PC-3 (cell line): Measurements from ENCODE around the gene TNFSF10. TPM values are rescaled to one million over a fixed set of nuclear protein-coding genes. Genes with fewer than 3 reads are reported as not detected.

Experiments
- ATAC-seq: fragments of 200-7000 bp; cut with Tn5 transposase; 2 replicates; pipeline ENCODE4 v1.9.1; 2020; ENCODE audit warnings: mild to moderate bottlenecking, moderate library complexity
- BruUV-seq: library from RNA; stranded (reverse); fragments of 400-500 nt; replicated peaks from 2 replicates; lab custom pipeline; 2021; lab: Mats Ljungman, UMichigan
- CTCF ChIA-PET: fragments of 300-600 bp; sonication (Branson Sonifier 250); formaldehyde crosslinking; loops from one replicate; lab custom pipeline; 2022; ENCODE audit warnings: antibody characterized with exemption; lab: Charles Lee
- POLR2A ChIA-PET: fragments of 300-600 bp; sonication (Branson Sonifier 250); formaldehyde crosslinking; loops from one replicate; lab custom pipeline; 2022; ENCODE audit warnings: antibody characterized with exemption; ENCODE audit not compliant: unreplicated experiment; lab: Charles Lee
- DNase-seq: peaks from one replicate; pipeline ENCODE4 v3.0.0-alpha.2; 2015
- H2AFZ ChIP-seq: fragments of 300-600 bp; sonication (generic); 2 replicates; pipeline ENCODE4 v1.6.0; 2016; ENCODE audit warnings: antibody characterized with exemption, low read length
- H3F3A ChIP-seq: fragments of 300-600 bp; sonication (generic); one replicate; pipeline ENCODE4 v1.6.0; 2017; ENCODE audit warnings: antibody characterized with exemption, low read length, control low read depth, mild to moderate bottlenecking; ENCODE audit not compliant: unreplicated experiment
- H3K27ac ChIP-seq: fragments of 300-600 bp; sonication (generic); 2 replicates; pipeline ENCODE4 v1.5.1; 2016; ENCODE audit warnings: mild to moderate bottlenecking, low read length
- H3K27me3 ChIP-seq: fragments of 300-600 bp; sonication (generic); 2 replicates; pipeline ENCODE4 v1.6.1; 2016; ENCODE audit warnings: low read length, mixed read lengths
- H3K36me3 ChIP-seq: fragments of 300-600 bp; sonication (generic); 2 replicates; pipeline ENCODE4 v1.6.1; 2016; ENCODE audit warnings: low read depth, mixed run types, low read length, mixed read lengths
- H3K4me1 ChIP-seq: fragments of 300-600 bp; sonication (generic); 2 replicates; pipeline ENCODE4 v1.5.1; 2016; ENCODE audit warnings: low read length; ENCODE audit not compliant: insufficient read depth
- H3K4me2 ChIP-seq: fragments of 300-600 bp; sonication (generic); 2 replicates; pipeline ENCODE4 v1.6.0; 2016; ENCODE audit warnings: low read length
- H3K4me3 ChIP-seq: fragments of 300-600 bp; sonication (generic); 2 replicates; pipeline ENCODE4 v1.5.1; 2016; ENCODE audit warnings: mild to moderate bottlenecking, low read length, mixed read lengths
- H3K79me2 ChIP-seq: fragments of 300-600 bp; sonication (generic); 2 replicates; pipeline ENCODE4 v1.6.1; 2017; ENCODE audit warnings: low read length, mixed read lengths
- H3K9ac ChIP-seq: fragments of 300-600 bp; sonication (generic); 2 replicates; pipeline ENCODE4 v1.6.0; 2016; ENCODE audit warnings: mild to moderate bottlenecking, low read length
- H3K9me2 ChIP-seq: fragments of 300-600 bp; sonication (generic); replicated peaks from 2 replicates; pipeline ENCODE4 v1.6.1; 2016; ENCODE audit warnings: mixed run types, low read length, mixed read lengths
- H3K9me3 ChIP-seq: fragments of 300-600 bp; sonication (generic); 2 replicates; pipeline ENCODE4 v1.6.1; 2016; ENCODE audit warnings: low read length, mixed read lengths
- H4K20me1 ChIP-seq: fragments of 300-600 bp; sonication (generic); 2 replicates; pipeline ENCODE4 v1.6.1; 2016; ENCODE audit warnings: low read length, mixed read lengths
- EZH2 ChIP-seq: fragments of 300-600 bp; sonication (generic); IDR thresholded peaks from one replicate; pipeline ENCODE4 v1.6.1; 2017; ENCODE audit warnings: antibody characterized with exemption, mild to moderate bottlenecking, low read length; ENCODE audit not compliant: unreplicated experiment
- EZH2phosphoT487 ChIP-seq: fragments of 300-600 bp; sonication (generic); IDR thresholded peaks from 2 replicates; pipeline ENCODE4 v1.6.1; 2018; ENCODE audit warnings: mild to moderate bottlenecking, antibody characterized with exemption, low read length, borderline replicate concordance
- intact Hi-C: fragments of 100-400 bp; cut with micrococcal nuclease; formaldehyde crosslinking; loops from 2 replicates; pipeline ENCODE4 v1.9.0; 2023
- total RNA-seq: library from RNA; depleted of rRNA; stranded (reverse); fragments of >200 nt; gene quantifications from 2 replicates; pipeline ENCODE4 v1.2.3, GENCODE V29; 2014
- TF ChIP-seq, protein P1 (sequence below): fragments of 300-600 bp; sonication (generic); conservative IDR thresholded peaks from 2 replicates; pipeline ENCODE4 v1.5.1; 2017; ENCODE audit warnings: antibody characterized with exemption, low read depth, mild to moderate bottlenecking, low read length

TNFSF10 gene
- total RNA-seq, 1 experiment from 2014 or later, result 0.58 TPM

DNA sequence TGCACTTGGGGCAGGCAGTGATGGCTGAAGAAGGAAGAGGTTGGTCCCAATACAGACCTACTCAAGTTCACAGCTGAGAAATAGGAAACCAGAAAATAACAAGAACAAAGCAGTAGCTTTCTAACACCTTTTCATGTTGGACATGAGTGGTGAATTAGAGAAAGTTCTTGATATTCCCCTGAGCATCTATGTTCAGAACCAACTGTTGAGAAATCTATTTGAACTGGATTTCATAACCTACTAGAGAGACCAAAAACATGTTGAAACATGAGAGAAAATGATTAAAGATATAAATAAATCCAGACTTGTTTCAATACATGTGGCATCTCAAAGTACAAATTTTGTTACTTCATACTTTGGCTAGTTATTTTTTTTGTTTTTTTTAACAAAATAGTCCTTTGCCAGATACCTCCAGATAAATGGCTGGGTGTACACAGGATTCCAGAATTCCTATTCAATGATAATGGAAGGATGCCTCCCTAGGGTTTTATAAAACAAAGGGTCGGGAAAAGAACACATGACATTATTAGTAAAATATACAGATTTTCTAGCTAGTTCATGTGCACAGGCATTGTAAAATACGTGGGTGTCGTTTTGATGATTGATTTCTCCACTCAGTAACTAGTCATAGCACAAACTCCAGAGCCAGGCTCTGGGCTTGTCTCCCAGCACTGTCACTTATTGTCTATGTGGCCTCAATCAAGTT lies 34.4 kb upstream of the TNFSF10 start:
- ATAC-seq (no peak), DNase-seq (no peak)
- Histone ChIP-seq H3K9ac (no peak overlapping the region), H3K4me2 (no peak overlapping the region), H4K20me1 (no peaks in the 10 kb centered on the region), H3F3A (no peaks in the 10 kb centered on the region), H3K4me1 (peaks cover 28% of the 10 kb centered on the region), H3K9me2 (no peaks in the 10 kb centered on the region), H3K27ac (no peak overlapping the region), H3K4me3 (no peak overlapping the region), H3K27me3 (no peaks in the 10 kb centered on the region), H3K79me2 (no peaks in the 10 kb centered on the region), H3K9me3 (no peaks in the 10 kb centered on the region), H2AFZ (no peak overlapping the region), H3K36me3 (no peaks in the 10 kb centered on the region)
- intact Hi-C loops, result no loop called here
- POLR2A ChIA-PET, result no interaction called here
- CTCF ChIA-PET, result no interaction called here
- no TSS peak for BruUV-seq
- TF ChIP-seq, protein P1, sequence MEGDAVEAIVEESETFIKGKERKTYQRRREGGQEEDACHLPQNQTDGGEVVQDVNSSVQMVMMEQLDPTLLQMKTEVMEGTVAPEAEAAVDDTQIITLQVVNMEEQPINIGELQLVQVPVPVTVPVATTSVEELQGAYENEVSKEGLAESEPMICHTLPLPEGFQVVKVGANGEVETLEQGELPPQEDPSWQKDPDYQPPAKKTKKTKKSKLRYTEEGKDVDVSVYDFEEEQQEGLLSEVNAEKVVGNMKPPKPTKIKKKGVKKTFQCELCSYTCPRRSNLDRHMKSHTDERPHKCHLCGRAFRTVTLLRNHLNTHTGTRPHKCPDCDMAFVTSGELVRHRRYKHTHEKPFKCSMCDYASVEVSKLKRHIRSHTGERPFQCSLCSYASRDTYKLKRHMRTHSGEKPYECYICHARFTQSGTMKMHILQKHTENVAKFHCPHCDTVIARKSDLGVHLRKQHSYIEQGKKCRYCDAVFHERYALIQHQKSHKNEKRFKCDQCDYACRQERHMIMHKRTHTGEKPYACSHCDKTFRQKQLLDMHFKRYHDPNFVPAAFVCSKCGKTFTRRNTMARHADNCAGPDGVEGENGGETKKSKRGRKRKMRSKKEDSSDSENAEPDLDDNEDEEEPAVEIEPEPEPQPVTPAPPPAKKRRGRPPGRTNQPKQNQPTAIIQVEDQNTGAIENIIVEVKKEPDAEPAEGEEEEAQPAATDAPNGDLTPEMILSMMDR, result no peak
- TF ChIP-seq EZH2 (no peak), EZH2phosphoT487 (no peak)

DNA sequence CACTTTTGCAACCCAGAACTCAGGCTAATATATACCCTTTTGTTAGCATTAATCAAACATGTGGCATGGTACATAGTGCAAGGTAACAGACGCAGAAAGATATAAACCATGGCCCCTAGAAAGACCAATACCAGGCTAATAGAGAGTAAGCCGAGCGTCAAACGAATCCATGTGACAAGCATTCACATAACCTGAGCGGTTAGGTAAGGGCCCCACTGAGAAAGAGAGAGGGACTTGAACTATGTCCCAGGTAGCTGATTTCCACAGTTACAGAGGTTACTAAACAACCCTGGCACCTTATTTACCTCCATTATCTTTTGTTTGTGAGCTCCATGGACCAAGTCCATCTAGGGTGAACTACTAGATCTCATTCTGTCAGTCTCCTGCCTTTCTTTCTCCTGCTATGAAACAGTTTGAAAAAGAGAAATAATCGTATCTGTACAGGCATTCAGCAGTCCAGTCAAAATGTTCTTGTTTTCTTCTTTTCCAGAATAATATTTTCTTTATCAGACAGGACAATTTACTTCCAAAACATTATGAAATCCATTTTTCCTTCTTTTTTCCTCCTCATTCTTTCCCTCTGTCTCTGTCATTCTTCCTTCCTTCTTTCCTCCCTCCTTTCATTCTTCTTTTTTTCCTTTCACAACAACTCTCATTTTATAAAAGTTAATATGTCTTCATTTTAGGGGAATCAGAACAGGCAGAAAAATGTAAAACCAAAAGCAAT lies 30.5 kb upstream of the TNFSF10 start:
- TF ChIP-seq, protein P1, result no peak

DNA sequence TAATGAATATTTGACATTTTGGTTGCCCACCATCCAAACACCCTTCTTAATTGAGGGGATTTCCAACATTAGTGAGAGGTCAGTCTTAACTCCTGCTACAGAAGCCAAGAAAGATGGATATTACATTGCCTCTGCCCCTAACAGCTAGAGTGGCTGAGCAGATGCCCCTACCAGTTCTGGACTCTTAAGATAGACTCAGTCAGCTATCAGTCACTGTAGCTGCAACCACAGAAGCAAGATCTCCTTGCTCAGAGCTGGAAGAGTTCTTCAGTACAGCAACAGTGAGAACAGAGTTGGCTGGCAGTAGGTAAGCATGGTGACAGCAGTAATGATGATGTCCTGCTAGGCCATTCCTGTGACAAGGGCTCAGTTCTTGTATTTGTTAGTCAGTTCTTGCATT lies 29.4 kb upstream of the TNFSF10 start:
- no peak overlapping the region for H3K27ac ChIP-seq
- no TSS peak for BruUV-seq
- no peaks in the 10 kb centered on the region for H4K20me1 ChIP-seq
- DNase-seq (no peak), ATAC-seq (no peak)
- no peak overlapping the region for H3K9ac ChIP-seq
- H3K9me2 ChIP-seq, result no peaks in the 10 kb centered on the region
- H3K79me2 ChIP-seq, result no peaks in the 10 kb centered on the region
- peaks cover 7% of the 10 kb centered on the region for H3K4me1 ChIP-seq
- H3K36me3 ChIP-seq, result no peaks in the 10 kb centered on the region
- no peak overlapping the region for H3K4me2 ChIP-seq
- H3K4me3 ChIP-seq, result no peak overlapping the region
- no peak overlapping the region for H2AFZ ChIP-seq
- no peaks in the 10 kb centered on the region for H3K9me3 ChIP-seq
- no peaks in the 10 kb centered on the region for H3F3A ChIP-seq
- POLR2A ChIA-PET, result interaction anchor here (0.6 kb wide), 1 partner anchor 10 kb away, joined by 6 read pairs; no protein-coding TSS in a partner anchor
- TF ChIP-seq, protein P1, result no peak
- TF ChIP-seq EZH2phosphoT487 (no peak), EZH2 (no peak)
- intact Hi-C loops, result no loop called here
- CTCF ChIA-PET, result no interaction called here
- no peaks in the 10 kb centered on the region for H3K27me3 ChIP-seq

More for the DNA sequence above, 30.5 kb upstream of the TNFSF10 start:
- Histone ChIP-seq H2AFZ (no peak overlapping the region), H3K9me3 (no peaks in the 10 kb centered on the region), H3K79me2 (no peaks in the 10 kb centered on the region), H3K9ac (no peak overlapping the region), H3K27ac (no peak overlapping the region), H3K36me3 (no peaks in the 10 kb centered on the region), H3K4me2 (no peak overlapping the region), H3K4me1 (peaks cover 6% of the 10 kb centered on the region), H4K20me1 (no peaks in the 10 kb centered on the region), H3K27me3 (no peaks in the 10 kb centered on the region), H3K9me2 (no peaks in the 10 kb centered on the region), H3K4me3 (no peak overlapping the region), H3F3A (no peaks in the 10 kb centered on the region)
- BruUV-seq, result no TSS peak
- ATAC-seq, result no peak
- CTCF ChIA-PET, result no interaction called here
- POLR2A ChIA-PET, result no interaction called here
- intact Hi-C loops, result no loop called here
- DNase-seq, result no peak
